Measurements from ENCODE around the gene PHRF1. TPM values are rescaled to one million over a fixed set of nuclear protein-coding genes. Genes with fewer than 3 reads are reported as not detected.

The PHRF1 gene
- polyA plus RNA-seq, 3 donors: 26.8 to 30.4 (median 28.3) TPM

GRCh38 chr11:612201-612960 lies 36.1 kb downstream of the PHRF1 start:
- no peak for DNase-seq

- DNase-seq: no peak
Observed at GRCh38 chr11:612961-613300, 36.7 kb downstream of the PHRF1 start.

- no peak for DNase-seq
Observed at GRCh38 chr11:613369-613968, 37.2 kb downstream of the PHRF1 start.

- DNase-seq: no peak
Observed at GRCh38 chr11:614021-614622, 37.9 kb downstream of the PHRF1 start.

- no peak for DNase-seq
Observed at GRCh38 chr11:614623-615503, 38.6 kb downstream of the PHRF1 start.

GRCh38 chr11:615504-616319 lies 39.4 kb downstream of the PHRF1 start, which contains the start of gene IRF7:
Gene IRF7, minus strand, starts transcription at chr11:615950. Its CDS starts 586 bp downstream, at chr11:615364.
- peak; percentile 94 for DNase-seq

GRCh38 chr11:616320-617198 lies 40.3 kb downstream of the PHRF1 start:
- DNase-seq: no peak

GRCh38 chr11:617199-617911 lies 41.1 kb downstream of the PHRF1 start:
- no peak for DNase-seq

- DNase-seq: no peak
Observed at GRCh38 chr11:617912-618682, 41.8 kb downstream of the PHRF1 start.

GRCh38 chr11:618856-619627 lies 42.8 kb downstream of the PHRF1 start:
- no peak for DNase-seq

- DNase-seq: no peak
Observed at GRCh38 chr11:619628-620050, 43.4 kb downstream of the PHRF1 start.

- no peak for DNase-seq
Observed at GRCh38 chr11:620201-620600, 43.9 kb downstream of the PHRF1 start.

GRCh38 chr11:620935-621814 lies 44.9 kb downstream of the PHRF1 start:
- no peak for DNase-seq

GRCh38 chr11:621838-622237 lies 45.6 kb downstream of the PHRF1 start:
- DNase-seq: no peak

- DNase-seq: no peak
Observed at GRCh38 chr11:623349-623869, 47.1 kb downstream of the PHRF1 start.

- DNase-seq: no peak
Observed at GRCh38 chr11:623999-624704, 47.9 kb downstream of the PHRF1 start.
